AG09309 (cell line): ENCODE data around the gene GPSM1.

Experiments
- DNase-seq: peaks from one replicate; pipeline ENCODE4 v3.0.0-alpha.2; 2010; ENCODE audit warnings: low read depth
- H3K4me3 ChIP-seq: 2 replicates; pipeline ENCODE4 v1.5.1; 2011; ENCODE audit warnings: mild to moderate bottlenecking, low read depth, low read length, moderate library complexity; ENCODE audit not compliant: control insufficient read depth
- CTCF ChIP-seq: IDR thresholded peaks from 2 replicates; pipeline ENCODE4 v1.5.1; 2011; ENCODE audit warnings: mild to moderate bottlenecking, low read depth, low read length, inconsistent platforms; ENCODE audit not compliant: insufficient read depth, control insufficient read depth; ENCODE audit errors: missing control alignments

The GPSM1 gene

GRCh38 chr9:136286359-136286986, 40.9 kb upstream of the GPSM1 start:
- no peak overlapping the region for H3K4me3 ChIP-seq
- TF ChIP-seq CTCF, result no peak
- DNase-seq, result no peak

GRCh38 chr9:136286987-136287379, 40.4 kb upstream of the GPSM1 start:
- no peak for DNase-seq
- no peak overlapping the region for H3K4me3 ChIP-seq
- no peak for TF ChIP-seq CTCF

GRCh38 chr9:136287960-136288753, 39.2 kb upstream of the GPSM1 start:
- no peak for DNase-seq
- no peak for TF ChIP-seq CTCF
- no peak overlapping the region for H3K4me3 ChIP-seq

GRCh38 chr9:136289651-136290507, 37.5 kb upstream of the GPSM1 start:
- DNase-seq, result no peak
- no peak for TF ChIP-seq CTCF
- no peak overlapping the region for H3K4me3 ChIP-seq

GRCh38 chr9:136290508-136291000, 36.8 kb upstream of the GPSM1 start:
- DNase-seq, result no peak
- H3K4me3 ChIP-seq, result no peak overlapping the region
- no peak for TF ChIP-seq CTCF

GRCh38 chr9:136291306-136292025, 35.9 kb upstream of the GPSM1 start:
- DNase-seq, result no peak
- TF ChIP-seq CTCF, result no peak

More at GRCh38 chr9:136291306-136292025, 35.9 kb upstream of the GPSM1 start:
- no peak overlapping the region for H3K4me3 ChIP-seq
